CMK (cell line): ENCODE measurements around the gene ABCB8.

ENCODE experiments used
- DNase-seq: peaks from one replicate; pipeline ENCODE4 v3.0.0-alpha.2; 2010; ENCODE audit warnings: low read depth

The ABCB8 gene

DNA sequence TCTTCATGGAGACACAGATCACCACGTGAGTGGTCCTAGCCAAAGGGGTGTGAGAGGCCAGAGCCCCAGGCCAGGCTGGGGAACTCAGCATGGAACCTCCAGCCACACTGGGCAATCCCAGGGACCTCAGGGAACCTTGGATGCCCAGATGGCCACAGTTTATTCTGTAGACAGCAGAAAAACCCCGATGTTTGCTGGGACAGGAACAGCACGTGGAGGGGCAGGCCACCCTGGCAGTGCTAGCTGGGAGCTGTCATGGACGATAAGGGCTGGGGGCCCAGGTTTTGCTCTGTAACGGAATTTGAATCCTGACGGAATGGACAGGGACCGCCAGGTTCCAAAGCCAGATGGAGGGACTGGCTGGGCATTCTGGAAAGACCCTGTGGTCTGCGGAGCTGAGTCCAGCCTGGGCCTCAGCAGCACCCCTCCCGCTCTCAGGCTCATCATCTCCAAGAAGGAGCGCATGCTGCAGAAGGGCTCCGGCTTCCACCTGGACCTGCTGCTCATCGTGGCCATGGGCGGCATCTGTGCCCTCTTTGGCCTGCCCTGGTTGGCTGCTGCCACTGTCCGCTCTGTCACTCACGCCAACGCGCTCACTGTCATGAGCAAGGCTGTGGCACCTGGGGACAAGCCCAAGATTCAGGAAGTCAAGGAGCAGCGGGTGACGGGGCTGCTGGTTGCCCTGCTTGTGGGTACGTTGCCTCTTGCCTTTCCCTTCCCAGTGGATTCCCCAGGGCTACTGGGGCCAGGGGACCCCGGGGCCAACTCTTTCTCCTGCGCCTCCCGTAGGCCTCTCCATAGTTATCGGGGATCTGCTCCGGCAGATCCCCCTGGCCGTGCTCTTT is 46.8 kb downstream of the ABCB8 start:
- DNase-seq: no peak

DNA sequence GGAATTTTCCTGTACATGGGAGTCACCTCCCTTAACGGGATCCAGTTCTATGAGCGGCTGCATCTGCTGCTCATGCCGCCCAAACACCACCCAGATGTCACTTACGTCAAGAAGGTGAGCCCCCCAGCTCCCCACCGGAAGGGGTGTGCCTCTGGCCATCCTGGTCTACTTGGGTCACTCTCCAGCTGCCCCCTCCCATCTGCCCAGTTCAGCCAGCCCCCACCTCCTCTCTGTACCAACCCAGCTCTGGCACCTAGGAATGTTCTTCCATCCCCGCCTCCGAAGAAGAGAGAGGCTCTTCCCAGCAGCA is 47.4 kb downstream of the ABCB8 start:
- no peak for DNase-seq

DNA sequence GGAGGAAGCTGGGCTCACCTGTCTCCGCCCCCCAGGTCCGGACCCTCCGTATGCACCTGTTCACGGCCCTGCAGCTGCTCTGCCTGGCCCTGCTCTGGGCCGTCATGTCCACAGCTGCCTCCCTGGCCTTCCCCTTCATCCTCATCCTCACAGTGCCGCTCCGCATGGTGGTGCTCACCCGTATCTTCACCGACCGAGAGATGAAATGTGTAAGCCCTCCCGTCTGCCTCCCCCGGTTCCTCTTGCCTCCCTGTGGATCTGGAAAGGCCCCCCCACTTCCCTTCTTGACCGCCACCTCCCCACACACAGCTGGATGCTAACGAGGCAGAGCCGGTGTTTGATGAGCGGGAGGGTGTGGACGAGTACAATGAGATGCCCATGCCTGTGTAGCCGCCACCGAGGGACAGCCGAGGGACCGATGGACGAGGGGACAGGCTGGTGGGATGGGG is 47.8 kb downstream of the ABCB8 start:
- no peak for DNase-seq

- DNase-seq: no peak
Measured at GRCh38 chr7:151076863-151077704, 48.8 kb downstream of the ABCB8 start.

- no peak for DNase-seq
Measured at GRCh38 chr7:151077705-151078232, 49.5 kb downstream of the ABCB8 start.

DNA sequence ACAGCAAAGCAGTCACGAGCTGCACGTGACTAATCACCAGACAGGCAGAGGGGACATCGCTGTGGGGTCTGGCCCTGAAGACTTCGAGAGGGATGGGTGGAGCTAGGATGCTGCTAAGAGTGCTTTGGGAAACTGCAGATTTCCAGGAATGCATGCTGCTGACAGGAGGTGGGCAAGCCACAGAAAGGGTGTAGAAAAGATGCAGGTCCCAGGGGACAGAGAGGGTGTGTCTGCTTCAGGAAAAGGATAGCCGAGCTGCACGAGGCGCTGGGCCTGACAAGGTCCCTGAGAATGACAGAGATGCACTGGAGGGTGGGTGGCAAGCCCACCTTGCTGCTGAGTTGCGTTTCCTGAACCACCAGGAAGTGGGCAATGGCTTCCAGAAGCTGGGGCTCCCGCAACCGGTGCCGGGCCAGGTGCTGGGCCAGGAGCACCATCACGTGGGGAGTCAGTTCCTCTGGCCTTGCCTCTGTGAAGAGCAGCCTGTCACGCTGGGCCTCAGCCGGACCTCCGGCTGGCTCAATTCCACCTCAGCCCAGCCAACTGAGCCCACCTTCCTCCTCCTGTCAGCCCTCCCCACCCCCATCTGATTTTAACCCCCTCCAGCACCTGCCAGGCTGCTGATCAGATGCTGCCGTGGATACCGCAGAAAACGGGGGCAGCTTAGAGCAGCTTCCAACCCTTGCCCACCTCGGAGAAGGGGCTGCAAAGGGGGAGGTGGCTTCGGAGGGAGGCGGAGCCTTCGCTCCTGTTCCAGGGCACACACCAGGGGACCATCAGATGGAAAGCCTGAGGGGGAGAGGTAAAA is 50.2 kb downstream of the ABCB8 start:
- no peak for DNase-seq

DNA sequence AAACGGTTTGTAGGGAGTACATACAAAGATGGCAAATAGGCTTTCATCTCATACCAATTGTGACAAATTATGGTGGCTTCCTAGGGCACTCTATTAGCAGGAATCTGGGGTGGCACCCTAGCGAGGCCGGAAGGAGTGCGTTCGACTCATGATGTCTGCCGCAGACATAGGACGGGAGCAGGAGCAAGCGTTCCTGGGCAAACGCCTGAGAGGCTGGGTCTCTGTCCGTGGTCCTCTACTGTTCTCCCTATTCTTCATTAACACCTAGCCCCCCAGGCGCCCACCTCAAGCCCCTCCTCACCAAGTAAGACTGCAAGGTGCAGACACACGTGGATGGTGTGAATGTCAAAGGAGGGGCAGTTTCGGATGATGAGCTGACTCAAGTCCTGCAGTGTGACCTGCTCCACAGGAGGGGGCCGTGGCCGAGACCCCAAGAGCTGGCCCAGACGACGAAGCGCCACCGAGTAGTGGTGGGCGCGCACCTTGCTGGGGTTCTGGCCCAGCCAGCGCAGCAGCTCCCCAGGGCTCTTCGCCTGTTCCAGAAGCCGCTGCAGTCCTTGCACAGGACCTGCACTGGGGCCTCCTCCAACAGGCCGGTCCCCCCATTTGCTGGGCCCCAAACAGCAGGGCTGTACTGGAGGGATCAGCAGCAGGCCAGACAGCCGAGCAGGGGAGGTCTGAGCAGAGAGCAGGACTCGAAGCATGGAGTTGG is 51.1 kb downstream of the ABCB8 start:
- no peak for DNase-seq

- DNase-seq: no peak
Measured at GRCh38 chr7:151080067-151080521, 51.8 kb downstream of the ABCB8 start.

DNA sequence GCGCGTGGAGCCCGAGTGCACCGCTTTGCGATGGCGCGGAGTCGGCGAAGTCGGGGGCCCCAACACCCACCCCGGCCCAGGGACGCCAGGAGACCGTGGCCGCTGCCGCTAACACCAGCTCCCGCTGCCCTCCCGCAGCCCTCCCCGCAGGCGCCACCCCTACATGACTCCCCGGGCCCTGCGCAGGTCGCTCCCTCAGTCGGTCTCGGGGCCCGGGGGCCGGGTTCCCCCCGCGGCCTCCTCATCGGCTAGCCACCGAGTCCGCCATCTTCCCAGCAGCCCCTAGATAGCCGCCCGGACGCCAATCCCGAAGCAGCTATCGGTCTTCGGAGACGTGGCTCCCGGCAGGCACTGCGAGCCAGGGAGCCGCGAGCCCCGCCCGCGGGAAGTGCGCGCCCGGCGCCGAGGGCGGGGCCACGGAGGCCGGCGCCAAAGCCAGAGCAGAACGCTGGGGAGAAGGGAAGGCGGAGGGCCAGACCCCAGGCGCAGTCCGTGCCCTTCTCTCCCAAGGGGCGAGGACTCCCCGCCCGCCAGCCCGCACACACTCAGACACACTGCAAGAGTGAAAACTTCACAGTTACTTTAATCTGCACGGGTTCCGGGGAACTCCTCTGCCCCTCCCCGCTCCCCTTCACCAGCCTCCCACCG is 52.4 kb downstream of the ABCB8 start, which contains the start of gene FASTK:
FASTK (minus strand) TSS at position 288 of the 648 bp plus-strand sequence; CDS start at position 245, 43 bp downstream.
- no peak for DNase-seq

DNA sequence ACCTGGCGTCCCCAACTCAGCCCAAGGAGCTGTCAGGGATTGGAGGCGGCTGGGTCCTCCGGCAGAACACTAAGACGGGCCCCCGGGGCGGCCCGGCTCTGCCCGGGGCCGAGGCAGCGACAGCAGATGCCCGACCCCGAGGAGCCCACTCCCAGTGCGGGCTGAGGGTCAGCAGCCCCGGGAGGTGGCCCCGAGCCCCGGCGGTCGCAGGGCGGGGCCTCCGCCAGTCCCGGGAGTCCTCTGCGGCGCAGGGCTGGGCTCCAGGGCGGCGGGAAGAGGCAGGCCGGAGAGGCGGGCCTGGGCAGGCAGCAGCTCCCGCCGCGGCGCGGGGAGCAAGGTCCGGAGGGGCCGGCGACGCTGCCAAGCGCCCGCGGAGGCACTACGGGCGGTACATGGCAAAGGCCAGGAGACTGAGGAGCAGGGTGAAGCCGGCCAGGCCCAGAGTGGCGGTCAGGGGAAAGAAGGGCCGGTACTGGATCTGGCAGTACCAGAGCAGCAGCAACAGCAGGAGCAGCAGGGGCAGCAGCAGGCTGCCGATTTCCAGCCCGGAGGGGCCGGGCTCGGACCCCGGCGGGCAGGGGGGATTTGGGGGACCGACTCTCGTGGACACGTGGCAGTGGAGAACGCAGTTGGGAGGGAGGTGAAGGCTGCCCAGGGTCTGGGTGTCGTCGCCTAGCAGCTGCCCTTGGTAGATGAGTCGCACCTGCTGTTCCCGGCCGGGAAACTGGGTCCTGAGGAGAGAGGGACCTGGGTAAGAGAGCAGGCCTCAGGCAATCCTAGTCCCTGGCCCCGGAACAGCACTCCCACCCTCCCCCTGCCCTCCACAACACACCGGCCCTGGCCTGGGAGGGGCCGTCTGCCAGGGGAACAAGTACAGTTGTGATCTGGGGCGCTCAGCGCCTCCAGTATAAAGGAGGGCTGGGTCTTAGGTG is 53.2 kb downstream of the ABCB8 start:
- no peak for DNase-seq

DNA sequence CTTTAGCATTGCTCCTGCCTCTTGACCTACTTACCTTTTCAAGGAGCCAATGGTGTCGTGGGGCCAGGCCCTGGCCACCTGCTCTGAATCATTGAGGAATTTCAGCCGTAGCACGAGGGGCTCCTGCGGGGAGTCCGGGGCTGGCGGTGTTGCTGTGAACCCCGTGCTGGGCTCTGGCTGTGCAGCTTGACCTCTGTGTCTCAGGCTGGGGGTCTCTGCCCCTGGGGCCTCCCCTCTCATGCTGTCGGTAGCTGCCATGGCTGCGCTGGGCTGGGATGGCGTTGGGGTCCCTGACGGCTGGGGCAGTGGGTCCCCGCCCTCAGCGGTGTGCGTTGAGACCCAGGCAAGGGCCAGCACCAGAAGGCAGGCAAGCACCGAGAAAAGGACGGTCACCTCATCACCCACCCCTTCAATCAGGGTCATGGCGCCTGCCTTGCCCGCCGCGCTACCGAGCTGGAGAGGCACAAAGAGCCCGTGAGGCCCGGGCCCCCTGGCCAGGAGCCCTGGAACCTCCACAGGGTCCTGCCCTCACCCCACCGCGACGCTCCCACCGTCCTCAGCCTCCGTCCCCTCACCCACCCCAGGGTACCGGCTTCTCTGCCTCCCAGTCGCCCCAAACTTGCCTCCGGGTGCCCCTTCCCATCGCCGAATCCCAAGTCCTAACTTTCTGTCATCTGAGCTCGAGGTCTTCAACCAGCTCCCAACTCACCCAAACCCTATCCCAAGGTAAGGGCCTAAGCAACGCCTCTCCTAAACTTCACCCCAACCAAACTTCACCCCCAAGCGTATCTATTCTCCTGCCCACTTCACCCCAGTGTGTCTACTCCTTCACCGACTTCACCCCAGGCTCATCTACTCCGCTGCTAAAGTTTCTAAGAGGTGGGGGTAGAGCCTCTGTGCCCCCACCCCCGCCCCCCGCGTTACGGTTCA is 54.2 kb downstream of the ABCB8 start:
- DNase-seq: no peak

DNA sequence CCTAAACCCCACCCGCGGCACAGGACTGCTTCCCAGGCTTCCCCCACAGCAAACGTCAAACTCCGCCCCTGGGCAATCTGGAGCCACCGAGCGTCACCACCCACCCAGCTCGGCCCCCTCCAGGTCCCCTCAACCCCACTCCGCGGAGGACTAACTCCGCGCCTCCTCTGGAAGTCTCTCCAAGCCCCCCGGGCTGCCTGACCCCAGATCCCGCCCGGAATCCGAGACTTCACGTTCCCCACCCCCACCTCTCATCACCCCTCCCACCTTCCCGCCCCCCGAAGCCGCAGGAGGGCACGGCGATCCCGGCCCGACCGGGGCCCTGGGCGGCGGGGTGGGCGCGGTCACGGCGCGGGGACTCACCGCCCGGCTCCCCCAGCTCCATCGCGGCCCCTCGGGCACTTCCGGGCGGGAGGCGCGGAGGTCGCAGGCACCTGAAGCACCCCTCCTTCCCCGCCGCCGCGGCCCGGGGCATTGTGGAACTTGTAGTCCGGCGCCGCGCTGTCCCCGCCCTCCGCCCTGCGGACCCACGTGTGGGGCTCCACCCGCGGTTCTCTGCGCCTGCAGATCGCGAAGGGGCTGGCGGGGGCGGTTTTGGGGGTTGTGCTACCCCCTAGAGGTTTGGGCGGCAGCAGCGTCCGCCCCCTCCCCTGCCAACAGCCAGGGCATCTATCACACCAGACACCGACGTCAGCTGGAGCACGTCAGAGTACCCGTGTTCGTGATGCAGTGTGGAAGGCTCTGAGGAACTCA is 55.0 kb downstream of the ABCB8 start, which contains the start of gene TMUB1:
TMUB1 (minus strand) TSS at position 423 of the 753 bp plus-strand sequence. CDS start 930 bp downstream, outside the sequence.
- no peak for DNase-seq

GRCh38 chr7:151083824-151084160 is 55.5 kb downstream of the ABCB8 start:
- DNase-seq: no peak

GRCh38 chr7:151085329-151085690 is 57.1 kb downstream of the ABCB8 start:
- DNase-seq: no peak

DNA sequence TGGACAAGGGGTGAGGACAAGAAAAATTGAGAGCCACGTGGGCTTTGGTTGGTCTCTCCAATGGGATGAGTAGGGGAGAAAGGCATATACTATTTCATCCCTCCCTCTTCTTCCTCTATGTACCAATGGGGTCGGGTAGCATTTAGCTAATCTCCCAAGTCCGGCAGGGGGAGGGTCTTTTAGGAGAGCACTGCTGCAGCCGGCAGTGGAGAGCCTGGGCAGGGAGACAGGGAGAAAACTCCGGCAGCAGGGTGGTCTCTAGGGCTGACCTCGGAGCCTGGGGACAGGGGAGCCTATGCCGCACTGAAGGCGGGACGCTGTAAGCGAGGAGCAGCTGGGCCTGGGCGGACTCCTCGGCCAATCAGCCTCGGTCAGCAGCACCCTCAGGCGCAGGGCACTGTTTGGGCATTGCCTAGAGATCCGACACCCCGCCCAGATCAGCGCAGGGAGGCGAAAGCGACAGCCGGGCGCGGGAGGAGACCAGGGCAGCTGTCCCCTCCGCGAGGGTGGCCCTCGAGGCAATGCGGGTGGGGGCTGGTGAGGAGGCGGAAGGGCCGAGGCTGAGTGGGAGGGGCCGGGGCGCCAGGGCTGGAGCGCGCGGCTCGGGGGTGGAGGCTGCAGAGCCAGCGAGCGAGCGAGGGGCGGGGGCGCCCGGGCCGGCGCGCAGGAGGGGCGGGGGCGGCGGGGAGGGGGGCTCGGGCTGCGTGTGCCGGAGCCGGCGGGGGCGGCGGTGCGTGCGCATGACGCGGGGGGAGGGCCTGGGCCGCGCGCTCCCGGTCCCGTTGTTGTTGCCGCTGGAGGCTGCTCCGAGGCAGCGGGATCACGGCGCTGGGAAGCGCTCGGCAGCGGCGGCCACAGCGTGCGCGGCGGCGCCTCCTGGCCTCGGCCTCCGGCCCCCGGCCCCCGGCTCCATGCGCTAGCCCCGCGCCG is 57.7 kb downstream of the ABCB8 start, which contains the start of gene AGAP3:
AGAP3 (plus strand) TSS at position 785 of the 930 bp plus-strand sequence. CDS start 267 bp downstream, outside the sequence.
- peak; percentile 67 for DNase-seq

DNA sequence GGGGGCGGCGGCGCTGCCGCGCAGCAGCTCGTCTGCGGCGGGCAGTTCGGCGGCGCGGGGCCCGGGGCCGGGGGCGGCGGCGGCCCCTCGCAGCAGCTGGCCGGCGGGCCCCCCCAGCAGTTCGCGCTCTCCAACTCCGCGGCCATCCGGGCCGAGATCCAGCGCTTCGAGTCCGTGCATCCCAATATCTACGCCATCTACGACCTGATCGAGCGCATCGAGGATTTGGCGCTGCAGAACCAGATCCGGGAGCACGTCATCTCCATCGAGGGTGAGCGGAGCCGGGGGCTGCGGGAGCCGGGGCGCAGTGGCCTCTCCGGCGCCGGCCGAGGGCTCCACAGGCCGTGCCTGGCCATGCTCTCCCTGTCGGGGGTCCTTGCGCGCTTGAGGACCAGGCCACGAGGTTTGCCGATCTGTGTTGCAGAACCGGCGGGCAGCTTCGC is 58.6 kb downstream of the ABCB8 start:
- DNase-seq: no peak
